H1 (cell line): ENCODE data around the gene AKIRIN2. TPM values are rescaled to one million over a fixed set of nuclear protein-coding genes. Genes with fewer than 3 reads are reported as not detected.

Experiments
- CTCF ChIA-PET: fragments of 300-600 bp; sonication (Branson Sonifier 250); formaldehyde crosslinking; loops from one replicate; lab custom pipeline; 2021; ENCODE audit not compliant: partially characterized antibody; lab: Charles Lee
- POLR2A ChIA-PET: fragments of 300-600 bp; sonication (Branson Sonifier 250); formaldehyde crosslinking; loops from one replicate; lab custom pipeline; 2021; ENCODE audit warnings: inconsistent platforms; ENCODE audit not compliant: partially characterized antibody; lab: Charles Lee
- DNase-seq, 2 experiments: peaks; one replicate each; pipeline versions ENCODE4 v3.0.0 to v3.0.0-alpha.2; 2010 to 2022; ENCODE audit warnings: low spot score in 2 of 2, low read depth in 1 of 2, mixed read lengths in 1 of 2
- FAIRE-seq: peaks from 2 replicates; lab custom pipeline; 2011; peaks lifted over from hg19 to GRCh38; lab: Jason Lieb, UNC
- H2AFZ ChIP-seq: 2 replicates; pipeline ENCODE4 v1.8.1; 2012; ENCODE audit warnings: low read length, inconsistent platforms
- H2AK5ac ChIP-seq: 2 replicates; pipeline ENCODE4 v1.6.1; 2013; ENCODE audit warnings: low read depth, low read length
- H2BK120ac ChIP-seq: replicated peaks from 2 replicates; pipeline ENCODE3; 2013; ENCODE audit warnings: low read depth, low read length, inconsistent platforms
- H2BK12ac ChIP-seq: 2 replicates; pipeline ENCODE4 v1.6.1; 2013; ENCODE audit warnings: low read depth, low read length
- H2BK15ac ChIP-seq: 2 replicates; pipeline ENCODE4 v1.6.1; 2013; ENCODE audit warnings: low read length
- H2BK20ac ChIP-seq: 2 replicates; pipeline ENCODE4 v1.6.1; 2013; ENCODE audit warnings: low read length
- H2BK5ac ChIP-seq: 2 replicates; pipeline ENCODE4 v1.6.1; 2013; ENCODE audit warnings: low read depth, low read length
- H3K14ac ChIP-seq: 2 replicates; pipeline ENCODE4 v1.6.1; 2013; ENCODE audit warnings: inconsistent platforms; ENCODE audit not compliant: insufficient read length
- H3K18ac ChIP-seq: 2 replicates; pipeline ENCODE4 v1.6.1; 2013; ENCODE audit warnings: low read length; ENCODE audit errors: extremely low read depth
- H3K23ac ChIP-seq: 2 replicates; pipeline ENCODE4 v1.6.1; 2013; ENCODE audit warnings: inconsistent platforms; ENCODE audit not compliant: insufficient read length
- H3K23me2 ChIP-seq: 2 replicates; pipeline ENCODE4 v1.6.1; 2013; ENCODE audit warnings: low read depth, low read length
- H3K27ac ChIP-seq: 2 replicates; pipeline ENCODE4 v1.6.1; 2011; ENCODE audit warnings: low read depth, low read length, inconsistent platforms
- H3K27me3 ChIP-seq, 4 experiments: replicated peaks in 1 of 4; 1 replicate in 1 of 4; 2 replicates in 3 of 4; pipeline versions ENCODE4 v1.6.1 to v1.8.1; 2011 to 2013; ENCODE audit warnings: low read length in 3 of 4, mild to moderate bottlenecking in 3 of 4, inconsistent platforms in 2 of 4, mixed read lengths in 2 of 4, moderate library complexity in 1 of 4; ENCODE audit not compliant: control insufficient read depth in 3 of 4, insufficient read depth in 3 of 4; ENCODE audit errors: extremely low read depth in 1 of 4
- H3K36me3 ChIP-seq, 4 experiments: 2 replicates each; pipeline versions ENCODE4 v1.6.1 to v1.8.1; 2011 to 2013; ENCODE audit warnings: mild to moderate bottlenecking in 4 of 4, low read length in 3 of 4, moderate library complexity in 2 of 4, control low read depth in 1 of 4, inconsistent platforms in 1 of 4; ENCODE audit not compliant: insufficient read depth in 4 of 4, control insufficient read depth in 2 of 4
- H3K4ac ChIP-seq: replicated peaks from 2 replicates; pipeline ENCODE3; 2013; ENCODE audit warnings: low read length, low read depth, mixed read lengths, inconsistent platforms; ENCODE audit not compliant: insufficient read length
- H3K4me1 ChIP-seq, 4 experiments: replicated peaks in 1 of 4; 1 replicate in 1 of 4; 2 replicates in 3 of 4; pipeline versions ENCODE4 v1.6.1 to v1.8.1; 2011 to 2013; ENCODE audit warnings: low read length in 3 of 4, inconsistent platforms in 2 of 4, mixed read lengths in 1 of 4; ENCODE audit not compliant: insufficient read depth in 4 of 4, control insufficient read depth in 3 of 4
- H3K4me2 ChIP-seq, 2 experiments: 2 replicates each; pipeline versions ENCODE4 v1.6.1 to v1.8.1; 2011 to 2013; ENCODE audit warnings: low read depth in 2 of 2, low read length in 2 of 2, control low read depth in 1 of 2, inconsistent platforms in 1 of 2, mild to moderate bottlenecking in 1 of 2; ENCODE audit not compliant: insufficient read depth in 1 of 2
- H3K4me3 ChIP-seq, 4 experiments: fragments of 200-600, 300-600 bp in 1 of 4; sonication (generic), shearing (Covaris generic), sonication (Bioruptor Twin) in 1 of 4; 2 replicates each; pipeline versions ENCODE4 v1.5.1 to v1.8.1; 2011 to 2016; ENCODE audit warnings: low read length in 4 of 4, low read depth in 3 of 4, control low read depth in 2 of 4, inconsistent platforms in 2 of 4, mild to moderate bottlenecking in 2 of 4, mixed read lengths in 1 of 4, moderate library complexity in 1 of 4; ENCODE audit not compliant: insufficient read depth in 2 of 4; ENCODE audit errors: extremely low read depth in 1 of 4
- H3K56ac ChIP-seq: replicated peaks from 2 replicates; pipeline ENCODE3; 2013; ENCODE audit warnings: low read depth, mild to moderate bottlenecking, mixed read lengths, low read length, inconsistent platforms; ENCODE audit not compliant: insufficient read length
- H3K79me1 ChIP-seq: 2 replicates; pipeline ENCODE4 v1.6.1; 2013; ENCODE audit warnings: low read depth, low read length, control low read depth
- H3K79me2 ChIP-seq, 2 experiments: 2 replicates each; pipeline versions ENCODE4 v1.6.1 to v1.8.1; 2012 to 2013; ENCODE audit warnings: low read length in 2 of 2, mild to moderate bottlenecking in 2 of 2, inconsistent platforms in 1 of 2; ENCODE audit not compliant: insufficient read depth in 2 of 2, control insufficient read depth in 1 of 2
- H3K9ac ChIP-seq, 4 experiments: replicated peaks in 1 of 4; 1 replicate in 1 of 4; 2 replicates in 3 of 4; pipeline versions ENCODE4 v1.6.1 to v1.8.1; 2011 to 2013; ENCODE audit warnings: low read depth in 3 of 4, low read length in 3 of 4, control low read depth in 2 of 4, mild to moderate bottlenecking in 2 of 4, moderate library complexity in 2 of 4, inconsistent platforms in 1 of 4; ENCODE audit errors: extremely low read depth in 1 of 4
- H3K9me3 ChIP-seq, 2 experiments: 2 replicates each; pipeline versions ENCODE4 v1.6.1 to v1.8.1; 2012 to 2013; ENCODE audit warnings: mild to moderate bottlenecking in 2 of 2, moderate library complexity in 2 of 2, control low read depth in 1 of 2, inconsistent platforms in 1 of 2, low read depth in 1 of 2, low read length in 1 of 2, mixed read lengths in 1 of 2; ENCODE audit not compliant: insufficient read depth in 2 of 2
- H4K20me1 ChIP-seq, 2 experiments: replicated peaks in 1 of 2; 2 replicates each; pipeline versions ENCODE3 to v1.8.1; 2011 to 2013; ENCODE audit warnings: inconsistent platforms in 2 of 2, low read length in 2 of 2, mild to moderate bottlenecking in 1 of 2; ENCODE audit not compliant: insufficient read depth in 2 of 2, control insufficient read depth in 1 of 2
- H4K5ac ChIP-seq: 2 replicates; pipeline ENCODE4 v1.6.1; 2013; ENCODE audit warnings: low read length, low read depth, mixed read lengths, inconsistent platforms; ENCODE audit not compliant: insufficient read length
- H4K8ac ChIP-seq: 2 replicates; pipeline ENCODE4 v1.8.0; 2013; ENCODE audit warnings: mild to moderate bottlenecking, moderate library complexity, low read length, inconsistent platforms; ENCODE audit not compliant: insufficient read depth; ENCODE audit errors: extremely low read depth
- H4K91ac ChIP-seq: replicated peaks from 2 replicates; pipeline ENCODE3; 2013; ENCODE audit warnings: low read length, mixed read lengths, inconsistent platforms; ENCODE audit not compliant: insufficient read length
- CTBP2 ChIP-seq: IDR thresholded peaks from 2 replicates; pipeline ENCODE4 v1.7.0; 2011; ENCODE audit warnings: borderline replicate concordance, mild to moderate bottlenecking, moderate library complexity, mixed read lengths, low read length; ENCODE audit not compliant: insufficient read depth, insufficient read length
- CTCF ChIP-seq, 3 experiments: IDR thresholded peaks; 1 replicate in 2 of 3; 2 replicates in 1 of 3; pipeline versions ENCODE4 v1.5.1 to v1.6.1; 2011; ENCODE audit warnings: low read length in 3 of 3, mild to moderate bottlenecking in 3 of 3, inconsistent platforms in 2 of 3, low read depth in 1 of 3, moderate library complexity in 1 of 3; ENCODE audit not compliant: insufficient read depth in 1 of 3; ENCODE audit errors: control extremely low read depth in 1 of 3
- EGR1 ChIP-seq: IDR thresholded peaks from 2 replicates; pipeline ENCODE4 v1.6.1; 2011; ENCODE audit warnings: low read depth, low read length, borderline replicate concordance
- HDAC6 ChIP-seq: IDR thresholded peaks from one replicate; pipeline ENCODE4 v1.7.1; 2012; ENCODE audit warnings: low read depth, mild to moderate bottlenecking, inconsistent platforms, low read length, moderate library complexity
- KDM1A ChIP-seq: fragments of 200-600, 300-600 bp; sonication (generic); IDR thresholded peaks from 2 replicates; pipeline ENCODE4 v1.7.1; 2016; ENCODE audit warnings: mild to moderate bottlenecking, low read length, borderline replicate concordance
- RNF2 ChIP-seq: fragments of 200-900, 300-1000 bp; sonication (generic); IDR thresholded peaks from 2 replicates; pipeline ENCODE4 v1.7.1; 2016; ENCODE audit warnings: borderline replicate concordance, low read depth, mild to moderate bottlenecking, antibody characterized with exemption, low read length; ENCODE audit not compliant: poor library complexity, severe bottlenecking; ENCODE audit errors: missing control alignments
- SIX5 ChIP-seq: IDR thresholded peaks from 2 replicates; pipeline ENCODE4 v1.6.1; 2011; ENCODE audit warnings: mild to moderate bottlenecking, low read depth, low read length
- SP4 ChIP-seq: IDR thresholded peaks from 2 replicates; pipeline ENCODE4 v1.6.1; 2012; ENCODE audit warnings: low read length, inconsistent platforms
- TAF7 ChIP-seq: optimal IDR thresholded peaks from 2 replicates; pipeline ENCODE3; 2011; ENCODE audit warnings: low read depth, mild to moderate bottlenecking, inconsistent platforms, low read length, moderate library complexity, borderline replicate concordance
- WGBS, 2 experiments: shearing (Covaris generic) in 1 of 2; methylation state at CpG; one replicate each; pipeline versions ENCODE4 v1.1.6 to v1.1.7; 2013 to 2015; ENCODE audit warnings: low lambda C conversion rate in 2 of 2, mixed read lengths in 2 of 2, inconsistent platforms in 1 of 2, low coverage in 1 of 2, missing lambda C conversion rate in 1 of 2; ENCODE audit not compliant: insufficient replicate concordance in 2 of 2, insufficient coverage in 1 of 2, insufficient read length in 1 of 2; ENCODE audit errors: extremely low coverage in 1 of 2, missing lambda C conversion rate in 1 of 2; 5-methylcytosine and 5-hydroxymethylcytosine counted together
- polyA plus RNA-seq, 7 experiments: library from polyadenylated mRNA; depleted of rRNA in 3 of 7; stranded (reverse) in 5 of 7; unstranded in 2 of 7; fragments of >200 nt in 5 of 7; fragments of 200-250 nt in 2 of 7; gene quantifications; 1 replicate in 5 of 7; 2 replicates in 1 of 7; 4 replicates in 1 of 7; pipeline versions ENCODE4 v1.2.1 to v1.2.3, GENCODE V29; 2011 to 2013; ENCODE audit warnings: missing spikeins in 2 of 7, mixed read lengths in 2 of 7
- total RNA-seq: library from RNA; stranded (reverse); fragmentation: NEBNext Ultra II Directional; extraction: Animal tissue kit (Norgen Biotek cat#: 25700); gene quantifications from 2 replicates; pipeline ENCODE4 v1.2.1, GENCODE V29; 2021

AKIRIN2 gene
- total and polyA plus RNA-seq, 2 of the 8 experiments (the other 6 are each of a cell fraction or from before 2014, with no cell fraction given), result 35.6 to 75.3 TPM

DNA sequence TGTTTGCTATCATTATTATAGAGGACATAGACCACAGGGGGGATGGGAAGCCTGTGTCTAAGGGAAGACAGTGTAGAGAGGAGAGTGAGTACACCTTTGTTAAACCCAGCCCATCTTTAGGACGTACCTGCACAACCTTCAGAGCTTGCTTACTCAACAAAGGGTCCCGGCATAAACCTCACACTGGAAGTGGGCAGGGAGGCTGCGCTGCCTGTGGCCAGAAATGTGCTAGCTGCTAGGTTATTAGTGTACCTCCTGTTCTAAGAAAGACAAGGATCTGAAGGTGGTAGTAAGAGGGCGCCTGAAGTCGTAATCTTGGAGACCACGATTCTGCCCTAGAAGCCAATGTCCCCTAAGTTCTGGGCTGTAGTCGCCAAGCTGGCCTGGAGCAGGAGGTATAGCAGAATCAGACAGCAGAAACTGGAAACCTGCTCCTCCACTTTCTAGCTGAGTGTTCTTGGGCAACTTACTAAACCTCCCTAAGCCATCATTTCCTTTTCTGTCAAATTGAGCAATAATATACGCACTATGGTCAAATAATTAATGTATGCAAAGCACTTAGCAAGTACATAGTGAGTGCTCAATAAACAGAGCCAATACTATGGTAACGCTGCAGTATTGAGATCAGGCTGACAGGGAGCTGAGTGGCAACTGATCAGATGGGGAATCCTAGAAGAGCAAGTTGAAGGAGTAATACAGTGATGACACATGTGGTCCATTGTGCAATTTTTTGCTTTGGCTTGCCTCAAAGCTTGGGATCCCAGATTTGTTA is 16.8 kb upstream of the AKIRIN2 start:
- Histone ChIP-seq H4K8ac (no peak overlapping the region), H3K4ac (no peak overlapping the region), H3K27me3 (no peaks in the 10 kb centered on the region), H3K4me2 (no peak overlapping the region), H3K9ac (no peak overlapping the region), H2BK20ac (no peak overlapping the region), H3K36me3 (no peaks in the 10 kb centered on the region), H2BK15ac (no peak overlapping the region), H3K79me1 (no peaks in the 10 kb centered on the region), H2BK12ac (0 out of 2 replicates have a peak overlapping the region, but pooled peaks have one; percentile 5), H4K20me1 (no peaks in the 10 kb centered on the region), H4K5ac (no peak overlapping the region), H2BK5ac (no peak overlapping the region), H3K14ac (no peak overlapping the region), H3K18ac (no peak overlapping the region), H3K27ac (no peak overlapping the region), H2AFZ (no peak overlapping the region), H3K4me3 (no peak overlapping the region), H2BK120ac (no peak overlapping the region), H3K4me1 (peaks cover 0 to 10% (median 2%) of the 10 kb centered on the region in 4 experiments; a peak in 4 of 7 replicates), H2AK5ac (no peak overlapping the region), H3K23ac (no peak overlapping the region), H3K23me2 (no peaks in the 10 kb centered on the region), H3K56ac (no peak overlapping the region), H3K79me2 (no peaks in the 10 kb centered on the region), H3K9me3 (no peaks in the 10 kb centered on the region), H4K91ac (peak overlapping the region; percentile 31)
- no peak for FAIRE-seq
- WGBS, 2 experiments, result 87% methylated on average over 9 of the region's 9 CpGs; no CpG with 5 or more reads in 1 of the 2 experiments
- DNase-seq, result peak in 1 of 2 experiments; percentile 26
- ChIA-PET CTCF (interaction anchor here (1.0 kb wide), 1 partner anchor 10 kb away, joined by 3 read pairs; no protein-coding TSS in a partner anchor), POLR2A (interaction anchor here (0.6 to 2.6 kb wide), 4 partner anchors 14 to 300 kb away, joined by 3 to 9 read pairs (median 5); partner anchors contain the start of gene AKIRIN2)
- TF ChIP-seq HDAC6 (no peak), KDM1A (no peak), SIX5 (no peak), SP4 (no peak), EGR1 (no peak), RNF2 (no peak), CTBP2 (no peak), CTCF (IDR thresholded peaks at IDR 0.05; ENCODE audit: control extremely low read depth in 1 of 3, insufficient read depth in 1 of 3, low read depth in 1 of 3, low read length in 3 of 3) (no peak), TAF7 (no peak)
